DND-41 (cell line): ENCODE measurements around the gene MSRB3.

Source experiments
- CTCF ChIP-seq: IDR thresholded peaks from 2 replicates; pipeline ENCODE4 v1.5.1; 2012; ENCODE audit warnings: borderline replicate concordance, low read length, moderate library complexity, mild to moderate bottlenecking; ENCODE audit not compliant: poor library complexity, severe bottlenecking; ENCODE audit errors: extremely low read depth
- EZH2 ChIP-seq: IDR thresholded peaks from 3 replicates; pipeline ENCODE4 v1.6.1; 2012; ENCODE audit warnings: borderline replicate concordance, low read depth, mild to moderate bottlenecking, moderate library complexity, low read length, inconsistent platforms; ENCODE audit not compliant: severe bottlenecking

DNA sequence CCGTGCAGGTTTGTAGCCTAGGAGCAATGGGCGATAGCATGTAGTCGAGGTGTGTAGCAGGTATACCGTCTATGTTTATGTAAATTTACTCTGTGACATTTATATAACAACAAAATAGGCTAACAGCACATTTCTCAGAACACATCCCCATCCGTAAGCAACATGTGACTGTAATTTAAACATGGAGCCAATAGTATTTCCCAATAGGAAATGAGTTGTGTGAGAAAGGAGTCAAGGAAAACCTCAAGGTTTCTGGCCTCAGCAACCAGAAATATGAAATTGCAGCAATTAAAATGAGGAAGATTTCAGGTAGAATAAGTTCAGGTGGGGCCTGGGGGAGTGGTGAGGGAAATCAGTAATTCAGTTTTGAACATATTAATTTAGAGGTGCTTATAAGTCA is 136.0 kb downstream of the MSRB3 start:
- TF ChIP-seq CTCF (no peak), EZH2 (no peak)
